Measurements from ENCODE around the gene SLC6A9. TPM values are rescaled to one million over a fixed set of nuclear protein-coding genes. Genes with fewer than 3 reads are reported as not detected.

The SLC6A9 gene
- total and polyA plus RNA-seq, 8 donors, result 1.1 to 40.8 (median 2.3) TPM; not detected in 1

DNA sequence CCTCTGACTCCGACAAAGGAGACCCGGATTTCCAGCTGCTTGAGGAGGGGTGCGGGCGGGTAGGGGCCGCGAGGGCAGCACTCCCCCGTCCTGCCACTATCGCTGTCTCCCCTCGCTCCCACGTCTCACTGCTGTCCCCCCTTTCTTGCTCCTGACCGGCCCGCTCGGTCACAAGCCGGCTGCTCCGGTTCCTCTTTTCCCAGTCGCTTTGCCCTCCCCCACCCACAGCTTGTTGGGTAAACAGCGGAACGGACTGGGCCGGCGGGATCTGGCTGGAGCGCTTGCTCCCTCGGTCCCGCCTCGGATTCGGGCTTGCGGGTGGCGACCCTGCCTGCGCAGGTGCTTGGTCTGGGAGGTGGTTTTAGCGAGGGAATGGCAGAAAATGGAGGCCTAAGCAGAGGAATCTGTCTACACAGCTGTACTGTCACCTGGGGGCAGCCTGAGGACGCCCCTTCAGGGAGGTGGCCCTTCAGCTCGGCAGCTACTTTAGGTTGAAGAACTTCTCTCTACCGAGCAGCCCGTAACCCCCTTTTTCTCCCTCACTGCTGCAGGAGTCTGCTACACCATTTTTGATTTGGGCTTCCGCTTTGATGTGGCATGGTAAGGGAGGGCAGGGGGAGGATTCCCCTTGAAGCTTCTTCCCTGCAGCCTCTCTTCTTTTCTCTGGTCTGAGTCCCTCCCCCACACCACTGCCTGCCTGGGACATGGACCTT lies 55.9 kb downstream of the SLC6A9 start:
- Histone ChIP-seq H3K27me3 (no peaks in the 10 kb centered on the region), H3K4me3 (peak overlapping the region; percentile 63 to 84 (median 76)), H3K9me3 (no peaks in the 10 kb centered on the region), H3K27ac (peak overlapping the region; percentile 90 to 97 (median 96)), H3K36me3 (peaks cover 13 to 50% (median 40%) of the 10 kb centered on the region in 4 donors), H3K4me1 (peaks cover 51 to 73% (median 65%) of the 10 kb centered on the region in 4 donors)
- 1 to 3% (median 1%) methylated on average over 21 to 34 of the region's 34 CpGs for WGBS, 5 donors
- intact Hi-C loops (cut with DNase I; ENCODE audit: low total_unique reads), result no loop called here
- DNase-seq, result peak; percentile 74 to 86
- TF ChIP-seq, protein P1, sequence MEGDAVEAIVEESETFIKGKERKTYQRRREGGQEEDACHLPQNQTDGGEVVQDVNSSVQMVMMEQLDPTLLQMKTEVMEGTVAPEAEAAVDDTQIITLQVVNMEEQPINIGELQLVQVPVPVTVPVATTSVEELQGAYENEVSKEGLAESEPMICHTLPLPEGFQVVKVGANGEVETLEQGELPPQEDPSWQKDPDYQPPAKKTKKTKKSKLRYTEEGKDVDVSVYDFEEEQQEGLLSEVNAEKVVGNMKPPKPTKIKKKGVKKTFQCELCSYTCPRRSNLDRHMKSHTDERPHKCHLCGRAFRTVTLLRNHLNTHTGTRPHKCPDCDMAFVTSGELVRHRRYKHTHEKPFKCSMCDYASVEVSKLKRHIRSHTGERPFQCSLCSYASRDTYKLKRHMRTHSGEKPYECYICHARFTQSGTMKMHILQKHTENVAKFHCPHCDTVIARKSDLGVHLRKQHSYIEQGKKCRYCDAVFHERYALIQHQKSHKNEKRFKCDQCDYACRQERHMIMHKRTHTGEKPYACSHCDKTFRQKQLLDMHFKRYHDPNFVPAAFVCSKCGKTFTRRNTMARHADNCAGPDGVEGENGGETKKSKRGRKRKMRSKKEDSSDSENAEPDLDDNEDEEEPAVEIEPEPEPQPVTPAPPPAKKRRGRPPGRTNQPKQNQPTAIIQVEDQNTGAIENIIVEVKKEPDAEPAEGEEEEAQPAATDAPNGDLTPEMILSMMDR (IDR thresholded peaks at IDR 0.05), result no peak
- no peak for TF ChIP-seq EP300 (IDR thresholded peaks at IDR 0.05)

DNA sequence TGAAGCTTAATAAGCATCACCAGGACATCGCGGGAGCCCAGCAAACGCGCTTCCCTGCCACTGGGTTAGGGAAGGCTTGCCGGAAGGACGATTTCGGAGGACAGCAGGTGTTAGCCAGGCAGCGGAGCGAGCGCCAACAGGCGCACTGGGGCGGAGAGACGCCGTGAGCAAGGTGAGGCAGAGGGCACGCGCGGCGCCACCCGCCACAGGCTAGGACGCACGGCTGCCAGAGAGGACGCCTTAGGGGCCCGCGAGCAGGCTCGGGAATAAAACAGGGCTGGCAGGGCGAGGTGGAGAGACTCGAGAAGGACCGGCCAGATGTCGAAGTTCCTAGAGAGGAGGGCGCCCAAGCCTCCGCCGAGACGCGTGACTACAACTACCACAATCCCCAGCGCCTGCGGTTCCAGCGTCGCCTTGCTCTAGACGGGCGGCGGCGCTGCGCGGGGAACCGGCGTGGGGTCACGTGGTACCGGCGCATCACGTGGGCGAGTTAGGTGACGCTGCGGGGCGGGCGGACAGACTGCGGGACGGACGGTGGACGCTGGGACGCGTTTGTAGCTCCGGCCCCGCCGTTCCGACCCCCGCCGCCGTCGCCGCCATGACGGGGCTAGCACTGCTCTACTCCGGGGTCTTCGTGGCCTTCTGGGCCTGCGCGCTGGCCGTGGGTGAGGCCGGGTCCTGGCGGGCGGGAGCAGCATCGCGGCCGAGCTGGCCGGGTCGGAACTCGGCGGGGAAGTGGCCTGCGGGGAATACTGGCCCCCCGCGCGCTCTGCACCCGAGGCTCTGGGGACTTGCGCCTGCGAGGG lies 56.6 kb downstream of the SLC6A9 start, which contains the start of gene ATP6V0B:
Gene ATP6V0B (plus strand): TSS at position 518 of the 806 bp plus-strand sequence. CDS start 81 bp downstream, at position 599.
- Histone ChIP-seq H3K4me3 (peak within 1 kb of the TSS; percentile 63 to 84 (median 76)), H3K9me3 (no peaks in the 10 kb centered on the region), H3K4me1 (peaks cover 46 to 72% (median 63%) of the 10 kb centered on the region in 4 donors), H3K27me3 (no peaks in the 10 kb centered on the region), H3K27ac (peak within 1 kb of the TSS; percentile 90 to 97 (median 96)), H3K36me3 (peaks cover 13 to 50% (median 40%) of the 10 kb centered on the region in 4 donors)
- peak; percentile 98 to 99 for DNase-seq
- intact Hi-C loops (cut with DNase I; ENCODE audit: low total_unique reads), result no loop called here
- WGBS, 5 donors, result 0 to 1% (median 1%) methylated on average over 57 to 93 of the region's 93 CpGs
- TF ChIP-seq, protein P1 (IDR thresholded peaks at IDR 0.05), result peak in 2 of 7 experiments; percentile 22 to 32
- TF ChIP-seq POLR2A (IDR thresholded peaks at IDR 0.05) (peak in 1 of 4 donors; percentile 81), POLR2AphosphoS5 (IDR thresholded peaks at IDR 0.05) (peak; percentile 91 to 99 (median 98)), EP300 (IDR thresholded peaks at IDR 0.05) (no peak)

GRCh38 chr1:43973981-43974442 lies 57.2 kb downstream of the SLC6A9 start:
- intact Hi-C loops (cut with DNase I; ENCODE audit: low total_unique reads), result no loop called here
- no peak for TF ChIP-seq POLR2AphosphoS5 (IDR thresholded peaks at IDR 0.05)
- TF ChIP-seq EP300 (IDR thresholded peaks at IDR 0.05), result no peak
- TF ChIP-seq, protein P1 (IDR thresholded peaks at IDR 0.05), result no peak
- 26 to 35% (median 29%) methylated on average over 9 of the region's 9 CpGs for WGBS, 5 donors
- H3K27ac ChIP-seq, result peak overlapping the region; percentile 90 to 97 (median 96)
- peak overlapping the region; percentile 63 to 84 (median 76) for H3K4me3 ChIP-seq
- no peak for DNase-seq
- peaks cover 44 to 73% (median 63%) of the 10 kb centered on the region in 4 donors for H3K4me1 ChIP-seq
- peaks cover 13 to 50% (median 40%) of the 10 kb centered on the region in 4 donors for H3K36me3 ChIP-seq
- H3K27me3 ChIP-seq, result no peaks in the 10 kb centered on the region
- H3K9me3 ChIP-seq, result no peaks in the 10 kb centered on the region

- 93 to 97% (median 97%) methylated on average over 13 to 17 of the region's 17 CpGs for WGBS, 5 donors
- Histone ChIP-seq H3K36me3 (peaks cover 6 to 44% (median 36%) of the 10 kb centered on the region in 4 donors), H3K27ac (no peak overlapping the region), H3K9me3 (no peaks in the 10 kb centered on the region), H3K4me3 (peak overlapping the region in 2 of 4 donors; percentile 96 to 99), H3K4me1 (peaks cover 25 to 49% (median 41%) of the 10 kb centered on the region in 4 donors), H3K27me3 (no peaks in the 10 kb centered on the region)
- intact Hi-C loops (cut with DNase I; ENCODE audit: low total_unique reads), result no loop called here
- no peak for TF ChIP-seq POLR2AphosphoS5 (IDR thresholded peaks at IDR 0.05)
- TF ChIP-seq POLR2A (IDR thresholded peaks at IDR 0.05), result no peak
- TF ChIP-seq, protein P1 (IDR thresholded peaks at IDR 0.05), result no peak
- no peak for TF ChIP-seq EP300 (IDR thresholded peaks at IDR 0.05)
- DNase-seq, result no peak
These were observed 59.8 kb downstream of the SLC6A9 start for GRCh38 chr1:43971336-43971980.
